NCI-H187 (cell line): ENCODE measurements around the gene RBPJL.
"Not testable (repeated sequence)": the region's sequence is repeated elsewhere in the genome, so short reads cannot be mapped to it uniquely, and the experiment has no call there.

ENCODE experiments used
- DNase-seq, 2 experiments: peaks; one replicate each; lab custom pipeline; 2025; lab: John Stamatoyannopoulos, UW

RBPJL gene

GRCh38 chr20:45342855-45343531, 36.4 kb downstream of the RBPJL start:
- DNase-seq = no peak

GRCh38 chr20:45343532-45344167, 37.0 kb downstream of the RBPJL start:
- no peak for DNase-seq

DNA sequence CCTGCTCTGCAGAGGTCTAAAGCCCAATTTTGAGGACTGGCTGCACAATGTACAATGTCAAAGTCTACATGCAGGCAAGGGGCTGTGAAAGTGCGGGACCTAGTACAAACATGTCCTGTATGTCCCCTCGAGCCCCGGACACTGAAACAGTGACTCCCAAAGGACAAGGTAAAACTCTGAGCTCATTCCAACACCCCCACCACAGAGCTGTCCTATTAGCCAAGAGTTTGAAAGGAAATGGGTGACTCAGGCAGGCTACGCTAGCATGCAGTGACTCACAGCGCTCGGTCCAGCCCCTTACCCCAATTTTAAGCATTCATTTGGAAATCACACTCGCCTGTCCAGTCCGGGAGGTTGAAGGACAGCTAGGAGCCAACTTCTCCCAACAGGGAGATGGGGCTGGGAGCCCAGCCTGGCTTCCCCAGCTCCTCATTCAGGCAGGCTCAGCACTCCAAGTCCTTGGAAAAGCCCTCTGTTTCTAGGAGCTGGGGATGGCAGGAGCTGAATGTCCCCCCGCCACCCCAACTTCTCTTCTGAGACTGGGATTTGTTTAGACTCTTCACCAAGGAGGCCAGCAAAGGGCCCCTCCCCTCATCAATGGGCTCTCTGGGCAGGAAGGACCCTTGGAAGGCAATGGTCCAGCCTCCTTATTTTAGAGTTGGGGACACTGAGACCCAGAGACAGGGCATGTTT, 37.7 kb downstream of the RBPJL start:
- DNase-seq = no peak

DNA sequence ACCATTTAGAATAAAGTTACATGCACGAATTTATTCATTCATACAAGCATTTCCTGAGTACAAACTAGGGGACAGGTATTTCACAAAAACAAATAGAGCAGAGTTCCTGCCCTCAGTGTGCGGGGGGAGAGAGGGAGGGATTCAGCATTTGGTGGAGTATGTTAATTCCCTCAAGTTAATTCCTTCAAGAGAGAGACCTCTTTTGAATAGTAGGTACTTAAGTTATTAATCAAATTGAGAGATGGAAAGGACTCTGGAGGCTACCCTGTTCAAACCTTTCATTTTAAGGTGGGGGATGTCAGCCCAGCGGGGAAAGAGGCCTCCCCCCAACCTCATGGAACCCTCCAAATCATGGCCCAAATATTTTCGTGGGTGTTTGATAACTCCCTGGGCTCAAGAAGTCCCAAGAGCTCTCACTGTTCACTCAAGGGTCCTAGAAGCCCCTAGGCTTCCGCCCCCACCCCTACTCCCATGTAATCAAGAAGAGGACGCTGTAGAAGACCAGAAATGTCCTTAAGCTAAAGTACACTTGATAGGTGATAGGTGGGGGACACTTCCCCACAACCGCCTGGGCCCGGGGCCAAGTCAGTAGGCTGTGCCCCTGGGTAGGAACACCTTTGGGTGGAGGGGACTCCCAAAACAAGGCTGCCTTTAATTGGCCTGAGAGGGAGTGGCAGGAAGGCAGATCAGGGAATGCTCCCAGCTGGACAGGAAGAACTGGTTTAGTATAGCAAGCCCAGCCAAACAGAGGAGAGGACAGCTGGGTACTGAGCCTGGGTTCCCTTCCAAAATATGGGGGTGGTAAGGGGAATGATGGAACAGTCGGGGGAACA, 38.7 kb downstream of the RBPJL start:
- no peak for DNase-seq

DNA sequence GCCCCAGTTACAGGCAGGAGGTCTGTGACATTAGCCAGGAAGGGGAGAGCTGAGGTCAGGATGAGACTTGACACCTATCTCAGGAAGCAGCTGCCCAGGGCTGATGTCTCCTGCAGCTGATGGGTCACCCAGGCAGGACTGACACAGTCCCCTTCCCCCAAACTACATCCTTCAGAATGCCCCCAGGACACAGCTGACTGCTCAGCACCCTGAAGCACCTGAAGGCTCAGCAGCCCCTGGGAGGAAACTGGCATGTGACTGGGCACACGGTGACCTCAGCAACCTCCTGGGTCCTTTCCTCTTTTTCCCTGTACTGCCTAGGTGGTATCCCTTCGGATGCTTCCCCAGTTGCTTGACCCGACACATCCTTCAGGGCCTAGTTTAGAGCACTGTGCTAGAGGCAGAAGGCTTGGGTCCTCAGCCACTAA, 39.7 kb downstream of the RBPJL start:
- no peak for DNase-seq

GRCh38 chr20:45346851-45347250, 40.2 kb downstream of the RBPJL start:
- DNase-seq = no peak

DNA sequence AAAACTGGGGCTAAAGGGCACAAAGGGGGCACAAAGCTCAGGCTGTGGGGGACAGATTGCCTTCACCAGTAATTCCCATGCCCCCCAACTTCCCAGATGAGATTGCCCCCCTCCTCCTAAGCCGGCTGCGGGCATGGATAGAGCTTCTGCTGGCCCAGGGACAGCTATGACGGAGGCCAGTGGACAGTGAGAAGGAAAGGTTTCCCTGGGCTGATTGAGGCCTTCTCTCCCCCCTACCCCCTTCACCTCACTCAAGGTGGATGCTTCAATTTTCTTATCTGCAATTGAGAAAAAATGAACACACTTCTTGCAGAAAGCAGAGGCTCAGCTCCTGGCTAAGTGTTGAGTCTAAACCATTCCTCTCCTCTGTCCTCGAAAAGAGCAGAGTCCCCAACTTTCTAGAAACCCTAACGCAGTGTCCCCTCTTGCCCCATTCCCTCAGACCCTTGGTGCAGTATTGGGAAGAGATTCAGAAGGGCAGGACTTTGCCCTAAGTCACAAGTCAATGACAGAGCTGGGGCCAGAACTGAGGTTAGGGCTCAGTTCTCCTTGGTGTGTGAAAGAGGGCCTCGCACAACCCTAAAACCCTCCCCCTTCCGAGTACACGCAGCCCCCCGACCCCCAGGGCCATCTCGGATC, 40.8 kb downstream of the RBPJL start:
- DNase-seq = no peak

GRCh38 chr20:45347936-45348778, 41.5 kb downstream of the RBPJL start, which contains the start of gene SDC4:
TSS of gene SDC4 (minus strand) at chr20:45348424. CDS start at chr20:45348384, 40 bp downstream.
- DNase-seq = no peak

GRCh38 chr20:45350217-45350616, 43.6 kb downstream of the RBPJL start:
- no peak for DNase-seq

GRCh38 chr20:45350795-45351194, 44.2 kb downstream of the RBPJL start:
- DNase-seq = not testable (repeated sequence)

- no peak for DNase-seq
Observed at GRCh38 chr20:45352729-45353128, 46.1 kb downstream of the RBPJL start.

- no peak for DNase-seq
Observed at GRCh38 chr20:45353746-45354145, 47.1 kb downstream of the RBPJL start.

DNA sequence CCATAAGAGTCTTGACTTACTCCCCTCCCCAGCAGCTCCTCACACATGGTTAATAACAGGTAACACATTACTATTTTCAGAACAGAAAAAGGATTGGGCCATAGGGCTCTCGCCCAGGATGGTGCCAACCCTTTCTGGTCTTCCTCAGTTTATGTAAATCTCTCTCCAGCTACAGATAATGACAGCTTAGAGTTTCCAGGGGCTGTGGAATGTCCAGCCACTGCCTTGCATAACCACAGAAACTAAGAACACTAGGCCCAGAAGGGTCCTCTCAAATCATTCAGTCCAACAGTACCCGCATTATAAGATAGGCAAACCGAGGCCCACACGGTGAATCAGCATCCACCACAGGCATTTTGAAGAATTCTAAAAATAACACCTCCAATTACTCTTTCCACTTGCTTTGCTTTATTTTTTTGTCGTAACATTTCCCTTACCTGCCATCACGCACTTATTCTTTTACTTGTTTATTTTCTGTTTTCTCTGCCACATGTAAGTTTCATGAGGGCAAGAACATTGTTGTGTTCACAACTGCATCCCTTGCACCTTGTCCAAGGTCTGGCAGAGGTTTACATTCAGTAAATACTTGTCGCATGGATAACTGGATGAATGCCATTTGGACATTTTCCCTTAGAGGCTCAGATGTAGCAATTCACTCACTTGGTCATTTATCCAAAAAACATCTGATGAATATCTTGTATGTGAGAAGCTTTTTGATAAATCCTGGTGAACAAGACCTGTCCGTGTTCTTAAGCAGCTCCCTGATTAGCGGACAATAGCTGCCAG, 48.0 kb downstream of the RBPJL start:
- DNase-seq = no peak

DNA sequence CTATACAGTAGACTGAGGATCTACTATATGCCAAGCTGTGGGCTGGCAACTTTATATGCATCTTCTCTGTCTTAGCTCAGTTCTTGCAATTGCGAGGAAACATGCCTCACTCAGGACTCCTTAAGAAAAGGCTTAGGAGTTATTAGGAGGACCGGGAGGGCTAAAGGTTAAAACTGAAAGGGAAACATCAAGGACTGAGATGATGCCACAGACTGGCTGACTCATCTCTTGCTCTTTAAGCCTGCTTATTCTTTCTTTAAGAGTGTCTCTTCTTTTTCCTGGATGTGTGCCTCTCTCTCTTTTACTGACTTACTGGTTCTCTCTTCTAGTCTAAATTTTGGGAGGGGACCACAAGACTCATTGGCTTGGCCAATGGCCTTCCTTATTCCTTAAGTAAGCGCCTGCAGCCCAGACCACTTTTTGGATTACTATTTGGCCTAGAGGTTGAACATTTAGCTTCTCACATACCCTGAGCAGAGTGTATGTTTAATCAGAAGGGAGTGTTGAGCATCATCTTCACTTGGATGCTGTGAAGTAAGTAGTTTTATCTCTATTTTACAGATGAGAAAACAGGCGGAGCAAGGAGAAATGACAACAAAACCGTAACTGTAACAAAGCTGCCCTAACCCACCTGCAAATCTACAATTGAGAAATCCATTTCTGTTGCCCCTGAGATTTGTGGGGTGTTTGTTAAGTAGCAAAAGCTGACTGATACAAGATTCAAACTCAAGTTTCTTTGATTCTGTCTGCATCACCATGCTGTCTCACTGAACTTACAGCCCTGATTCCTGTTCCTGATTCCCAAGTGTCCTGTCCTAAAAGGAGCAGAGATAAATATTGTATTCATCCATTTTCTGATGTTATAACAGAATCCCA, 48.8 kb downstream of the RBPJL start:
- DNase-seq = no peak

- DNase-seq = no peak
Observed at GRCh38 chr20:45358282-45359068, 51.8 kb downstream of the RBPJL start.

DNA sequence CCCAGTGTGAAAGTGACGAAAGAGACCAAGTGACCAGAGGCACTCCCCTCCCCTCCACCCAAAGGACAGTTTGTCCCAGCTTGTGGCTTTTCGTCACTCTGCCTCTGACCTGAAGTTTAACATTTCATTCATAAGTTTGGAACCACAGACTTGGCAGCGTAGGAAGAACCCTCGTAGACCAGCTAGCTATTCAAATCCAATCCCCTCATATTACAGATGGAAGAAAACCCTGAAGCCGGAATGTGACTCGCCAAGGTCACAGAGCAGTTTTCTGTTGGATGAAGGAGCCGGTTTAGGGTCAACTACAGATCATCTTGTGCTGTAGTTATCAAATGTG, 52.4 kb downstream of the RBPJL start:
- DNase-seq = no peak

GRCh38 chr20:45359406-45360148, 52.9 kb downstream of the RBPJL start:
- no peak for DNase-seq

- DNase-seq = no peak
Observed at GRCh38 chr20:45361793-45362192, 55.2 kb downstream of the RBPJL start.
